Endometrial microvascular endothelial cells (primary cell): ENCODE measurements around the gene ARMC12. TPM values are rescaled to one million over a fixed set of nuclear protein-coding genes. Genes with fewer than 3 reads are reported as not detected.

Experiments
- in situ Hi-C: cut with HindIII; loops from 2 replicates; pipeline ENCODE4 v1.10.0; 2017; ENCODE audit warnings: low sequenced_read_pairs, low pct_unique_long_range_greater_than_20kb; ENCODE audit errors: inconsistent ontology term
- total RNA-seq: library from RNA; depleted of rRNA; stranded (reverse); fragments of >200 nt; gene quantifications from one replicate; pipeline ENCODE4 v1.2.3, GENCODE V29; 2015; ENCODE audit errors: inconsistent ontology term

Gene ARMC12
- total RNA-seq, 1 donor from 2014 or later: 0.93 TPM

DNA sequence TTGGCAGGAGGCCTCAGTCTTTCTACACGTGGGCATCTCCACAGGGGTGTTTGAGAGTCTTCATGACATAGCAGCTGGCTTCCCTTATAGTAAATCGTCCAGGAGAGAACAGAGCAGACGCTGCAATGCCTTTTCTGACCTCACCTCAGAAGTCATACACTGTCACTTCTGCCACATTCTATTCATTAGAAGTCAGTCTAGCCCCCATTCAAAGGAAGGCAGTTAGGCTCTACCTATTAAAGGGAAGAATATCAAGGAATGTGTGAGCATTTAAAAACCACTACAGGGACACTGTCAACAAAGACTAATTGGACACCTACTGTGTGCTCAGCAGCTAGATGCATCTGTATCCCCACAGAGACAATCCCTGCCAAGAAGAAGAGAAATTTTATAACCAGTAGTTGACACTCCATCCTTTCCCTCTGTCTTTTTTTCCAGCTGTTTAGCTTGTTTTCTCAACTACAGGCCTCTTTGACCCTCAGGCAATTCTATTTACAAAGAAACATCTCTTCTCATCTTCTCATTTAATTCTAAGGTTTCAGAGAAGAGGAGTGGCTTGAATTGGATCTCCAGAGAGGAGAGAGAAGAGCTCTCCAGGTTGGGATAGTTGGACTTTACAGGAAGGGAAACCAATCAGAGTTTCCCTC is 18.6 kb downstream of the ARMC12 start:
- in situ Hi-C loops: no loop called here

GRCh38 chr6:35757456-35758123 is 20.8 kb downstream of the ARMC12 start:
- in situ Hi-C loops: no loop called here

GRCh38 chr6:35759426-35759825 is 22.6 kb downstream of the ARMC12 start:
- in situ Hi-C loops: no loop called here

DNA sequence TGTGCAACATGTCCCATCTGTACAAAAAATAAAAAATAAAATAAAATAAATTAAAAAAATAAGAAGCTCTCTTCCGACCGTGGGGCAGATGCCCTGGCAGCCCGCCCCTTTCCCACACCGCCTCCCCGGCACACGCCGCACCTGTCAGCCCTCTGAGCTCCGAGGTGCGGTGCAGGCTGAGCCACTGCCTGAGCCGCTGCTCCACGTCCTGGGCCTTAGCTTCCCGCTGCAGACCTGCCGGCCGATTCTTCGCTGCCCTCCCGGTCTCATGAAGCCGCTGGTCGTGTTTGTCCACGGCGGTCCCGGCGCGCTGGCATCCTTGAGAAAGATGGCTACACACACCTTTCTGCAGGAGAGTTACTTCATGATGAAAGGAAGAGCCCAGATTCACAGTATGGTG is 28.9 kb downstream of the ARMC12 start:
- in situ Hi-C loops: no loop called here

DNA sequence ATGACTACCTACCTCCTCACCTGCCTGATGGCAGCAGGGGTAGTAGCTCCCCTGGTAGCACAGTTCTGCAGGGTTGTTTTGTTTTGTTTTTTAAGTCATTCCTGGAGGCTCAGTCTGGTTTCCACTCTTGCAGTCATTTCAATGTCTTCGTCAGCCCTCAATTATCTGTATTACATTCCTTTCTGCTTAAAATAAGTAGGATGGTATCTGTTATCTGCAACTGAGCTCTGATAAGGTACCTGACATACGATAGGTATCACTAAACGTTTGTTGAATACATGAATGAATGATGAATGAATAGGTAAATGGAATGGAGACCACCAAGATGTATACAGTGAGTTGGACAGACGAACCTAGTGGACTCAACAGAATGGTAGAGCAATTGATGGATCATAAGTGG is 32.4 kb downstream of the ARMC12 start:
- in situ Hi-C loops: no loop called here

- in situ Hi-C loops: no loop called here
Observed at GRCh38 chr6:35771343-35771627, 34.5 kb downstream of the ARMC12 start.

DNA sequence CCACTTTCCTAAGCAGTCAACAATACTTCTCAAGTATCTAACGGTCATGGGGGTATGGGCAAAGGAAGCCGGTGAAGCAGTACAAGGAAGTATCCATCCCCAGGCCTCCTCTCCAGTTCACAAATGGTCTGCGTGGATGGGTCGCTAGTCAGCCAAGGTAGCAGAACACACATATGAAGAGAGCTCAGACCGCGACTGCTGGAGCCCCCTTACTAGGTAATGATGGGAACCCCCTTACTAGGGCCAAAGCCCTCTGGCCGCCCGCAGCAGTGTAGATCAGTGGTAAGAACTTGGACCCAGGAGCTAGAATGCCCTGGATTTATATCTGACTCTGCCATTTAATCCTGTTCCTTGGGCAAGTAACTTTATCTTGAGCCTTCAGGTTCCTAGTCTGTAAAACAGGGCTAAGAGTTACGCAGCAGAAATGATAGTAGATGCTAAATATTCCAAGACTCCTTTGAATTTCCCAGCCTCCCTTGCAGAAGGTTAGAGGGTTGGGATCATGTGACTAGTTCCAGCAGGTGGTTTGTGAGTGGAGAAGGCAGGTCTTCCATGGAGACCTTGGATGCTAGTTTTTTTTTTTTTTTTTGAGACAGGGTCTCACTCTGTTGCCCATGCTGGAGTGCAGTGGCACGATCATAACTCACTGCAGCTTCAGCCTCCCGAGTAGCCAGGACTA is 37.4 kb downstream of the ARMC12 start:
- in situ Hi-C loops: no loop called here

DNA sequence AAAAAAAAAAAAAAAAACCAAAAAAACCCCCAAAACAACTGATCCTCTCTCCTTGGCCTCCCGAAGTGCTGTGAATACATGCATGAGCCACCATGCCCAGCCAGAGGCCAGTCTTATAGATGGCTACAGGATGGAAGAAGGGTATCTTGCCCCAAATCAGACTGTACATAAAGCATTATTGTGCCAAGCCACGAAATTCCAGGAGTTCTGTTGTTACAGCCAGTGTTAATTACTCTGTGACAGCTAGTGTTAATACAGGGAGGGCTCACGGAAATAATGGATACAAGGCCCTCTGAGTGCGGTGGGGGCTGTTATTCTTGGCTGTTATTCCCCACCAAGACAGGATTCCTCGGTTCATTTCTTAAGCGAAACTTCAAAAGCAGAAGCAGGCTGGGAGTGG is 38.2 kb downstream of the ARMC12 start:
- in situ Hi-C loops: no loop called here

- in situ Hi-C loops: no loop called here
Observed at GRCh38 chr6:35776364-35777215, 39.8 kb downstream of the ARMC12 start, which contains the start of gene CLPSL2. CLPSL2 (plus strand) TSS chr6:35776598; CDS start chr6:35776619, 21 bp downstream.

DNA sequence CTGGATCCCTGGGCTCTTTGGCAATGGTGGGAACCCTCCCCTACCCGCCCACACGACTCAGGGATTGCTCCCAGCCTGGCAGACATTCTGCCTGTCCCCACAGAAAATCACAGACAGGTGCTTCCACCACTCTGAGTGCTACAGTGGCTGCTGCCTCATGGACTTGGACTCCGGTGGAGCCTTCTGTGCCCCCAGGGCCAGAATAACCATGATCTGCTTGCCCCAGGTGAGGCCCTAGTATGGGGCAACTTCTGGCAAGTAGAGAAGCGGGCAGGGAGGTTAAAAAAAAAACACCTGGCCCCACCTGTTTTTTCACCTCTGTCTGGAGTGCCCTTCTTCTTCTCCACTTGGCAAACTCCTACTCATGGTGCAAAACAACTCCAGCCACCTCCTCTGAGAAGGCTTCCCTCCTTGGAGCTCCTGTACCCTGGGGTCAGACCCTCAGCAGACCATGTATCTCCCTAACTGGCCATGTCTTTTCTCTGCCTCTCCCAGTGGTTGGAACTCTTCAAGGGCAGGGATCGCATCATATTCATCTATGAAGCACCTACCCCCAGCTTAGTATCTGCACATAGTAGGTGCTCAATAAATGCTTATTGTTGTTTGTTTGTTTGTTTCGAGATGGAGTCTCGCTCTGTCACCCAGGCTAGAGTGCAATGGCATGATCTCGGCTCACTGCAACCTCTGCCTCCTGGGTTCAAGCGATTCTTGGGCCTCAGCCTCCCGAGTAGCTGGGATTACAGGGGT is 40.7 kb downstream of the ARMC12 start:
- in situ Hi-C loops: no loop called here

DNA sequence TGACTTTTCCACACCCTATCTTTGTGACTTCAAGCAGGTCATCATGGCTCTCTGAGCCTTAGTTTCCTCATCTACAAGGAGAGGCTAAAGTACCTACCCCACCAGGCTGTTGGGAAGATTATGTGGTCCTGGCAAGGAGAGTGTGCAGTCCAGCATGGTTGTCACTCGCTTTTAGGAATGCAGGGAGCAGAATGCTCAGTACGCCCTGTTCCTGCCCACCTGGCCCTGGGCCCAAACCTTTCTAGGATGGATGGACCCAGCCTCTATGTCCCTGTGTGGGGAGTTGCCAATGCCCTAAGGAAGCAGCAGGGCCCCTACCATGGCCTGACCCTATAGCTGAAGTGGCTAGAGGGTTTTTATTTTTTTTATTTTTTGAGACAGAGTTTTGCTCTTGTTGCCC is 41.6 kb downstream of the ARMC12 start:
- in situ Hi-C loops: no loop called here

GRCh38 chr6:35780719-35781118 is 43.9 kb downstream of the ARMC12 start, which contains the start of gene CLPSL1:
CLPSL1 (plus strand) TSS chr6:35781019; CDS start chr6:35781111, 92 bp downstream.
- in situ Hi-C loops: no loop called here

DNA sequence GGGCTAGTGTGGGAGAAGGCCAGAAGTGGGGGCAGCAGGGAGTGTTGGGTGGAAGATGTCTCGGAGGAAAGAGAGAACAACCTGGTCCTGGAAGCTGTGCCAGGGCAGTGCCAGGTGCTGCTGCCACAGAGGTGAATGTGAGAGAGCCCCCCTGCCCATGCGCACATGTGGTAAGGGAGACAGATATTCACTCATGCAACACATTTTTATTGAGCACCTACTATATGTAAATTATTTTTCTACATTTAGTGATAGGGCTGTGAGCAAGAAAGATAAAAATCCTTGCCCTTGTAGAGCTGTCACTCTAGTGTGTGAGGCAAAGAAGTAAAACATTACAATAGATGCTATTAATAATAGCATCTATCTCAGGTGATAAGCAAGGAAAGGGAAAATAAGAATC is 44.5 kb downstream of the ARMC12 start:
- in situ Hi-C loops: no loop called here

DNA sequence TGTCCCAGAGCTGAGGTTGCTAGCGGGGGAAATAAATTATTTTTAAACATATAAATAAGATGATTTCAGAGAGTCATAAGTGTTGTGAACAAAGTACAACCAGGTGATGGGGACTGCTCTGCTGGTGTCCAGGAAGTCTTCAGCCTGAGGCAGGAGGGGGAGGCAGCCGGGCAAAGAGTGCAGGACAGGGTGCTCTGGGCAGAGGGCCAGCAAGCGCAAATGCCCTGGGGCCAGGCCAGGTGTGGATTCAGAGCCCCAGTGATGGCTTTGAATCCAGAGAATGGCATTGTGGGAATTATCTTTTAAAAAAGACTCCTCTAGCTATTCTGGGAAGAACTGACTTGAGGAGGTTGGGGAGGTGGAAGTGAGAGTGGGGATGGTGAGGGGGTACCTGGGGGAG is 45.6 kb downstream of the ARMC12 start:
- in situ Hi-C loops: no loop called here

- in situ Hi-C loops: no loop called here
Observed at GRCh38 chr6:35784200-35784599, 47.4 kb downstream of the ARMC12 start.

- in situ Hi-C loops: no loop called here
Observed at GRCh38 chr6:35786272-35786671, 49.4 kb downstream of the ARMC12 start.

DNA sequence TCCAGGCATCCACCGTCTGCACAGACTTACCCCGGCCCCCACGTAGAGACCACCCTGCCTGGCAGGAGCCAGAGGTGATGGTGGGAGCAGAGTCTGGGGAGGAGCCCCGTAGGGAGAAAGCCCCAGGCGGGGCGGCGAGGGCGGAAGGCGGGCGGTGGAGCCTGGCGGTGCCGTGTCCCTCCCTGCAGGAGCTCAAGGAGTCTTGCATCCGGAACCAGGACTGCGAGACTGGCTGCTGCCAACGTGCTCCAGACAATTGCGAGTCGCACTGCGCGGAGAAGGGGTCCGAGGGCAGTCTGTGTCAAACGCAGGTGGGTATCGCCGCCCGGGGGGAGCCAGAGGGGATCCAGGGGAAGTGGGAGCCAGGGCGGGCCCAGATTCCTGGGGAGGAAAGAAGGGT is 50.0 kb downstream of the ARMC12 start:
- in situ Hi-C loops: no loop called here

DNA sequence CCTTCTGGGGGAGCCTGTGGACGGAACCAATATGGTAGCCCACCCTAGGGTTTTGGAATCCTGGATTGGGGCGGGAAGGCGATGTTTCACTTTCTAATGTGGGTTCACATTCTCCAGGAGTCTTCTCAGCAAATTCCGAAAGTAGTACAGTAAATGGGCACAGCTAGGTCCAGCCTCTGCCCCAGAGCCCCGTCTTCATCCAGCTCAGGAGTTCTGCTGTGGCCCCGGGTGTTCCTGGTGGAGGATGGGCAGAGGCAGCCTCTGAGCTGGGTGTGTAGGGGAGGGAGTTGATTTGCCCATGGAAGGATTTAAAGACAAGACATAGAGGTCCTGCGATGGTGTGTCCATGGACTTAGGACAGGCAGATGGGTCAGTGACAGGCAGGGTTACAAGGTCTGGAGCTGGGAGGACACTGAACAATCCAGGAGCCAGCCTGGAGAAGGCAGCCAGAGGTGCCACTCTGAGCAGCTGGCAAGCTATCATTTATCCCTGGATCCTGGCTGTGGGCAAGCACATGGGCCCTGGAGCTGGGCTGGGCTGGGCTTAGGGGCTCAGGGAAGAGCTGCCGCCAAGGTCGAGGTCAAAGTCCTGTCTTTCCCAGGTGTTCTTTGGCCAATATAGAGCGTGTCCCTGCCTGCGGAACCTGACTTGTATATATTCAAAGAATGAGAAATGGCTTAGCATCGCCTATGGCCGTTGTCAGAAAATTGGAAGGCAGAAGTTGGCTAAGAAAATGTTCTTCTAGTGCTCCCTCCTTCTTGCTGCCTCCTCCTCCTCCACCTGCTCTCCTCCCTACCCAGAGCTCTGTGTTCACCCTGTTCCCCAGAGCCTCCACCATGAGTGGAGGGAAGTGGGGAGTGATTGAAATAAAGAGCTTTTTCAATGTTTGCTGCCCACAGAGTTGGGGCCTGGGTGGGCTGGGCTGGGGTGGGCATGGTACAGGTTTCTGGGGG is 50.7 kb downstream of the ARMC12 start:
- in situ Hi-C loops: no loop called here
